Fibroblast of lung (primary cell): ENCODE data around the gene WDR72.

ENCODE experiments used
- EZH2 ChIP-seq: IDR thresholded peaks from 2 replicates; pipeline ENCODE4 v1.5.1; 2012; ENCODE audit warnings: low read length, control low read depth, mild to moderate bottlenecking; ENCODE audit errors: missing control alignments
- TF ChIP-seq, protein P1 (sequence below), 2 donors: IDR thresholded peaks in 1 of 2; conservative IDR thresholded peaks in 1 of 2; 1 replicate in 1 of 2; 2 replicates in 1 of 2; pipeline ENCODE4 v1.5.1; 2011 to 2012; ENCODE audit warnings: low read length in 2 of 2, control low read depth in 1 of 2, inconsistent platforms in 1 of 2, low read depth in 1 of 2, mild to moderate bottlenecking in 1 of 2

DNA sequence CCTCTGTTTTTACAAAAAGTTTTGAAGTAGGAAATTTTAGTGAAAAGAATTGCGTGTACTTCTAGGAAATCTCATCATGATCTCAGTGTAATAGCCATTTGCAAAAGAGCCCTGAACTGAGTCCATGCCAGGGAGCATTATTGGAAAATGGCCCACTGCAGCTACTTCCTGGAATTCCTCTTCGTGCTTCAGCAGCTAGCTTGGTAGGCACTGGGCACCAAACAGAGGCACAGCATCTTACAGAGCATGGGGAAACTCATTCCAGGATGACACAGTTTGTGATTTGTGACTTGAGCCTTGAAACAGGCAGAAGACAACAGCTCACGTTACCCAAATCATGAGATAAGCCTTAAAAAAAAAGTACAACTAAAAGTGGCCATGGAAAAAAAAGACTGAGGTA, 179.1 kb downstream of the WDR72 start:
- TF ChIP-seq, protein P1, sequence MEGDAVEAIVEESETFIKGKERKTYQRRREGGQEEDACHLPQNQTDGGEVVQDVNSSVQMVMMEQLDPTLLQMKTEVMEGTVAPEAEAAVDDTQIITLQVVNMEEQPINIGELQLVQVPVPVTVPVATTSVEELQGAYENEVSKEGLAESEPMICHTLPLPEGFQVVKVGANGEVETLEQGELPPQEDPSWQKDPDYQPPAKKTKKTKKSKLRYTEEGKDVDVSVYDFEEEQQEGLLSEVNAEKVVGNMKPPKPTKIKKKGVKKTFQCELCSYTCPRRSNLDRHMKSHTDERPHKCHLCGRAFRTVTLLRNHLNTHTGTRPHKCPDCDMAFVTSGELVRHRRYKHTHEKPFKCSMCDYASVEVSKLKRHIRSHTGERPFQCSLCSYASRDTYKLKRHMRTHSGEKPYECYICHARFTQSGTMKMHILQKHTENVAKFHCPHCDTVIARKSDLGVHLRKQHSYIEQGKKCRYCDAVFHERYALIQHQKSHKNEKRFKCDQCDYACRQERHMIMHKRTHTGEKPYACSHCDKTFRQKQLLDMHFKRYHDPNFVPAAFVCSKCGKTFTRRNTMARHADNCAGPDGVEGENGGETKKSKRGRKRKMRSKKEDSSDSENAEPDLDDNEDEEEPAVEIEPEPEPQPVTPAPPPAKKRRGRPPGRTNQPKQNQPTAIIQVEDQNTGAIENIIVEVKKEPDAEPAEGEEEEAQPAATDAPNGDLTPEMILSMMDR (conservative IDR thresholded peaks at IDR 0.05 in 1 of 2, IDR thresholded peaks at IDR 0.05 in 1 of 2; ENCODE audit: low read depth in 1 of 2, low read length in 2 of 2): no peak
- TF ChIP-seq EZH2: no peak
